ENCODE measurements around the gene NRM. TPM values are rescaled to one million over a fixed set of nuclear protein-coding genes. Genes with fewer than 3 reads are reported as not detected.

The NRM gene
- total and polyA plus RNA-seq, 2 of the 13 experiments (the other 11 are each of a cell fraction or from before 2014, with no cell fraction given), result 12.5 to 16.0 TPM

GRCh38 chr6:30646450-30647241 is 44.1 kb downstream of the NRM start, which contains the start of gene C6orf136 (continued):
- TF ChIP-seq ZNF33B (CRISPR knock-in tag; IDR thresholded peaks at IDR 0.05) (0 out of 2 replicates have a peak, but pooled peaks have one; percentile 56), MTA1 (CRISPR knock-in tag; IDR thresholded peaks at IDR 0.05; ENCODE audit: borderline replicate concordance) (no peak), ZBTB38 (CRISPR knock-in tag; IDR thresholded peaks at IDR 0.05) (peak; percentile 91), ZSCAN12 (CRISPR knock-in tag; IDR thresholded peaks at IDR 0.05) (no peak), SNAPC2 (CRISPR knock-in tag; IDR thresholded peaks at IDR 0.05) (no peak; the same call in 1 of the 2 replicates), MBD4 (IDR thresholded peaks at IDR 0.05; ENCODE audit: borderline replicate concordance, low read length) (no peak), HNF1A (IDR thresholded peaks at IDR 0.05; ENCODE audit: low read depth) (no peak), HNF1A (CRISPR knock-in tag; IDR thresholded peaks at IDR 0.05; ENCODE audit: borderline replicate concordance) (no peak), ZNF484 (CRISPR knock-in tag; IDR thresholded peaks at IDR 0.05; ENCODE audit: borderline replicate concordance, low read depth) (no peak), KDM6A (CRISPR knock-in tag; IDR thresholded peaks at IDR 0.05; ENCODE audit: low read depth) (no peak), ZNF547 (CRISPR knock-in tag; IDR thresholded peaks at IDR 0.05) (no peak), ATM (IDR thresholded peaks at IDR 0.05; ENCODE audit: borderline replicate concordance) (no peak), RCOR2 (CRISPR knock-in tag; IDR thresholded peaks at IDR 0.05) (no peak), PHB2 (IDR thresholded peaks at IDR 0.05; ENCODE audit: partially characterized antibody) (no peak), HOXD1 (CRISPR knock-in tag; IDR thresholded peaks at IDR 0.05) (no peak), FOXM1 (CRISPR knock-in tag; IDR thresholded peaks at IDR 0.05) (no peak), MXI1 (IDR thresholded peaks at IDR 0.05; ENCODE audit: borderline replicate concordance, low read depth, low read length) (0 out of 3 replicates have a peak, but pooled peaks have one; percentile 36), SP1 (IDR thresholded peaks at IDR 0.05) (no peak), SP1 (CRISPR knock-in tag; IDR thresholded peaks at IDR 0.05) (no peak), SSRP1 (CRISPR knock-in tag; IDR thresholded peaks at IDR 0.05) (no peak)
- TF ChIP-seq, protein P1, sequence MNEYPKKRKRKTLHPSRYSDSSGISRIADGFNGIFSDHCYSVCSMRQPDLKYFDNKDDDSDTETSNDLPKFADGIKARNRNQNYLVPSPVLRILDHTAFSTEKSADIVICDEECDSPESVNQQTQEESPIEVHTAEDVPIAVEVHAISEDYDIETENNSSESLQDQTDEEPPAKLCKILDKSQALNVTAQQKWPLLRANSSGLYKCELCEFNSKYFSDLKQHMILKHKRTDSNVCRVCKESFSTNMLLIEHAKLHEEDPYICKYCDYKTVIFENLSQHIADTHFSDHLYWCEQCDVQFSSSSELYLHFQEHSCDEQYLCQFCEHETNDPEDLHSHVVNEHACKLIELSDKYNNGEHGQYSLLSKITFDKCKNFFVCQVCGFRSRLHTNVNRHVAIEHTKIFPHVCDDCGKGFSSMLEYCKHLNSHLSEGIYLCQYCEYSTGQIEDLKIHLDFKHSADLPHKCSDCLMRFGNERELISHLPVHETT (CRISPR knock-in tag; conservative IDR thresholded peaks at IDR 0.05), result no peak
- TF ChIP-seq, protein P2, sequence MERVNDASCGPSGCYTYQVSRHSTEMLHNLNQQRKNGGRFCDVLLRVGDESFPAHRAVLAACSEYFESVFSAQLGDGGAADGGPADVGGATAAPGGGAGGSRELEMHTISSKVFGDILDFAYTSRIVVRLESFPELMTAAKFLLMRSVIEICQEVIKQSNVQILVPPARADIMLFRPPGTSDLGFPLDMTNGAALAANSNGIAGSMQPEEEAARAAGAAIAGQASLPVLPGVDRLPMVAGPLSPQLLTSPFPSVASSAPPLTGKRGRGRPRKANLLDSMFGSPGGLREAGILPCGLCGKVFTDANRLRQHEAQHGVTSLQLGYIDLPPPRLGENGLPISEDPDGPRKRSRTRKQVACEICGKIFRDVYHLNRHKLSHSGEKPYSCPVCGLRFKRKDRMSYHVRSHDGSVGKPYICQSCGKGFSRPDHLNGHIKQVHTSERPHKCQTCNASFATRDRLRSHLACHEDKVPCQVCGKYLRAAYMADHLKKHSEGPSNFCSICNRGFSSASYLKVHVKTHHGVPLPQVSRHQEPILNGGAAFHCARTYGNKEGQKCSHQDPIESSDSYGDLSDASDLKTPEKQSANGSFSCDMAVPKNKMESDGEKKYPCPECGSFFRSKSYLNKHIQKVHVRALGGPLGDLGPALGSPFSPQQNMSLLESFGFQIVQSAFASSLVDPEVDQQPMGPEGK (CRISPR knock-in tag; IDR thresholded peaks at IDR 0.05), result peak; percentile 77; the same call in 1 of the 2 replicates
- TF ChIP-seq, protein P3, sequence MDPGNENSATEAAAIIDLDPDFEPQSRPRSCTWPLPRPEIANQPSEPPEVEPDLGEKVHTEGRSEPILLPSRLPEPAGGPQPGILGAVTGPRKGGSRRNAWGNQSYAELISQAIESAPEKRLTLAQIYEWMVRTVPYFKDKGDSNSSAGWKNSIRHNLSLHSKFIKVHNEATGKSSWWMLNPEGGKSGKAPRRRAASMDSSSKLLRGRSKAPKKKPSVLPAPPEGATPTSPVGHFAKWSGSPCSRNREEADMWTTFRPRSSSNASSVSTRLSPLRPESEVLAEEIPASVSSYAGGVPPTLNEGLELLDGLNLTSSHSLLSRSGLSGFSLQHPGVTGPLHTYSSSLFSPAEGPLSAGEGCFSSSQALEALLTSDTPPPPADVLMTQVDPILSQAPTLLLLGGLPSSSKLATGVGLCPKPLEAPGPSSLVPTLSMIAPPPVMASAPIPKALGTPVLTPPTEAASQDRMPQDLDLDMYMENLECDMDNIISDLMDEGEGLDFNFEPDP (CRISPR knock-in tag; conservative IDR thresholded peaks at IDR 0.05), result no peak

All from HepG2 (cell line).